ENCODE results near the gene OR7E24. TPM values are rescaled to one million over a fixed set of nuclear protein-coding genes. Genes with fewer than 3 reads are reported as not detected.

OR7E24 gene
- not detected for total RNA-seq
- polyA plus RNA-seq: not detected

- DNase-seq (ENCODE audit: low spot score): no peak
- H3K27ac ChIP-seq (ENCODE audit: low read depth in 1 of 2, low read length in 2 of 2): no peak within 1 kb of the TSS
- H3K9ac ChIP-seq (ENCODE audit: low read depth in 1 of 2, low read length in 2 of 2): no peak within 1 kb of the TSS
- TF ChIP-seq REST (IDR thresholded peaks at IDR 0.05) (no peak), CTCF (IDR thresholded peaks at IDR 0.05; ENCODE audit: low read depth, low read length, missing input control) (no peak), HNF4A (conservative IDR thresholded peaks at IDR 0.05) (no peak), SP1 (IDR thresholded peaks at IDR 0.05) (no peak), YY1 (IDR thresholded peaks at IDR 0.05) (no peak), JUND (IDR thresholded peaks at IDR 0.05) (no peak), TAF1 (conservative IDR thresholded peaks at IDR 0.05) (no peak), FOXA2 (IDR thresholded peaks at IDR 0.05) (no peak), FOXA1 (IDR thresholded peaks at IDR 0.05) (no peak), RXRA (IDR thresholded peaks at IDR 0.05) (no peak), RAD21 (IDR thresholded peaks at IDR 0.05) (no peak), GABPA (IDR thresholded peaks at IDR 0.05 in 1 of 2, conservative IDR thresholded peaks at IDR 0.05 in 1 of 2) (no peak), HNF4G (IDR thresholded peaks at IDR 0.05) (no peak), NR2F2 (IDR thresholded peaks at IDR 0.05) (no peak), EGR1 (IDR thresholded peaks at IDR 0.05; ENCODE audit: low read depth in 2 of 2) (no peak)
- TF ChIP-seq, protein P1, sequence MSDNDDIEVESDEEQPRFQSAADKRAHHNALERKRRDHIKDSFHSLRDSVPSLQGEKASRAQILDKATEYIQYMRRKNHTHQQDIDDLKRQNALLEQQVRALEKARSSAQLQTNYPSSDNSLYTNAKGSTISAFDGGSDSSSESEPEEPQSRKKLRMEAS (IDR thresholded peaks at IDR 0.05): no peak
- TF ChIP-seq, protein P2, sequence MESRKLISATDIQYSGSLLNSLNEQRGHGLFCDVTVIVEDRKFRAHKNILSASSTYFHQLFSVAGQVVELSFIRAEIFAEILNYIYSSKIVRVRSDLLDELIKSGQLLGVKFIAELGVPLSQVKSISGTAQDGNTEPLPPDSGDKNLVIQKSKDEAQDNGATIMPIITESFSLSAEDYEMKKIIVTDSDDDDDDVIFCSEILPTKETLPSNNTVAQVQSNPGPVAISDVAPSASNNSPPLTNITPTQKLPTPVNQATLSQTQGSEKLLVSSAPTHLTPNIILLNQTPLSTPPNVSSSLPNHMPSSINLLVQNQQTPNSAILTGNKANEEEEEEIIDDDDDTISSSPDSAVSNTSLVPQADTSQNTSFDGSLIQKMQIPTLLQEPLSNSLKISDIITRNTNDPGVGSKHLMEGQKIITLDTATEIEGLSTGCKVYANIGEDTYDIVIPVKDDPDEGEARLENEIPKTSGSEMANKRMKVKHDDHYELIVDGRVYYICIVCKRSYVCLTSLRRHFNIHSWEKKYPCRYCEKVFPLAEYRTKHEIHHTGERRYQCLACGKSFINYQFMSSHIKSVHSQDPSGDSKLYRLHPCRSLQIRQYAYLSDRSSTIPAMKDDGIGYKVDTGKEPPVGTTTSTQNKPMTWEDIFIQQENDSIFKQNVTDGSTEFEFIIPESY (IDR thresholded peaks at IDR 0.05): no peak
- H3K4me3 ChIP-seq (ENCODE audit: low read depth in 1 of 3, low read length in 3 of 3): no peak within 1 kb of the TSS
- peaks cover 2 to 11% (median 6%) of the 10 kb centered on the region in 4 donors for H3K9me3 ChIP-seq (ENCODE audit: control insufficient read depth in 4 of 4, low read length in 3 of 4)
- H3K4me1 ChIP-seq (ENCODE audit: control insufficient read depth in 4 of 4, insufficient read depth in 4 of 4, low read length in 3 of 4): no peaks in the 10 kb centered on the region
- no peaks in the 10 kb centered on the region for H3K27me3 ChIP-seq (ENCODE audit: control insufficient read depth in 4 of 4, insufficient read depth in 4 of 4, low read length in 3 of 4)
- WGBS: 70% methylated on average over 1 of the region's 1 CpG
- no peaks in the 10 kb centered on the region for H3K36me3 ChIP-seq (ENCODE audit: control insufficient read depth in 4 of 4, insufficient read depth in 3 of 4, low read depth in 1 of 4, low read length in 3 of 4)
Measured at GRCh38 chr19:9250630-9251029, at the start of gene OR7E24. OR7E24 (plus strand) TSS chr19:9250930; CDS start chr19:9251044, 114 bp downstream.

All from liver (tissue), 9 donors.